Activated T-cell treated with anti-CD3 and anti-CD28 coated beads, Interleukin-2, amount 50 U/mL, for 72 hours (primary cell): ENCODE measurements around the gene MTIF3. TPM values are rescaled to one million over a fixed set of nuclear protein-coding genes. Genes with fewer than 3 reads are reported as not detected.
A peak's percentile ranks its signal among the peaks of the same experiment; 100 is the strongest.
"Not testable (repeated sequence)": the region's sequence is repeated elsewhere in the genome, so short reads cannot be mapped to it uniquely, and the experiment has no call there.

Experiments
- ATAC-seq, 2 donors: fragments of 150-1000 bp; cut with Tn5 transposase; replicated peaks in 1 of 2; 2 replicates each; pipeline ENCODE4 v1.10.0; 2021; ENCODE audit warnings: moderate library complexity in 2 of 2, mild to moderate bottlenecking in 1 of 2
- DNase-seq, 2 donors: peaks; one replicate each; pipeline ENCODE4 v3.0.0; 2021 to 2022; ENCODE audit warnings: mixed read lengths in 1 of 2
- H3K27ac Mint-ChIP-seq: one replicate; pipeline ENCODE4 v1.8.0; 2022; ENCODE audit warnings: mild to moderate bottlenecking, moderate library complexity, mixed read lengths
- H3K27me3 Mint-ChIP-seq: one replicate; pipeline ENCODE4 v1.8.0; 2022; ENCODE audit warnings: low read depth, mixed read lengths
- H3K36me3 Mint-ChIP-seq, 2 donors: one replicate each; pipeline ENCODE4 v1.8.0; 2022; ENCODE audit warnings: mixed read lengths in 2 of 2, mild to moderate bottlenecking in 1 of 2; ENCODE audit not compliant: insufficient read depth in 2 of 2
- H3K4me1 Mint-ChIP-seq: one replicate; pipeline ENCODE4 v1.8.0; 2022; ENCODE audit warnings: low read depth, mixed read lengths
- H3K4me3 Mint-ChIP-seq, 2 donors: one replicate each; pipeline ENCODE4 v1.8.0; 2022; ENCODE audit warnings: mild to moderate bottlenecking in 2 of 2, mixed read lengths in 2 of 2, moderate library complexity in 2 of 2
- H3K9me3 Mint-ChIP-seq, 2 donors: one replicate each; pipeline ENCODE4 v1.8.0; 2022; ENCODE audit warnings: mixed read lengths in 2 of 2
- total RNA-seq, 2 donors: library from RNA; stranded (reverse); gene quantifications; one replicate each; pipeline ENCODE4 v1.2.3, GENCODE V29; 2022

MTIF3 gene
- total RNA-seq, 2 donors from 2014 or later: 25.0 to 30.6 TPM

- no peaks in the 10 kb centered on the region for H3K36me3 Mint-ChIP-seq
- no peak overlapping the region for H3K27ac Mint-ChIP-seq
- DNase-seq (no peak), ATAC-seq (peak; percentile 78 to 84)
- no peaks in the 10 kb centered on the region for H3K9me3 Mint-ChIP-seq
- no peak overlapping the region for H3K4me3 Mint-ChIP-seq
- H3K4me1 Mint-ChIP-seq: peaks cover 13% of the 10 kb centered on the region
- H3K27me3 Mint-ChIP-seq: no peaks in the 10 kb centered on the region
These were observed 47.1 kb downstream of the MTIF3 start for GRCh38 chr13:27403203-27403678.

- DNase-seq (no peak), ATAC-seq (no peak)
- Mint-ChIP-seq H3K27me3 (no peaks in the 10 kb centered on the region), H3K27ac (no peak overlapping the region), H3K4me3 (no peak overlapping the region), H3K36me3 (no peaks in the 10 kb centered on the region), H3K4me1 (peaks cover 8% of the 10 kb centered on the region), H3K9me3 (no peaks in the 10 kb centered on the region)
These were observed 49.2 kb downstream of the MTIF3 start for GRCh38 chr13:27401210-27401609.

- H3K4me1 Mint-ChIP-seq, H3K4me3 Mint-ChIP-seq, H3K9me3 Mint-ChIP-seq: not testable (repeated sequence)
These were observed 50.0 kb downstream of the MTIF3 start for GRCh38 chr13:27400405-27400804.

GRCh38 chr13:27398360-27398759 lies 52.0 kb downstream of the MTIF3 start:
- DNase-seq (no peak), ATAC-seq (no peak)
- H3K4me1 Mint-ChIP-seq: peaks cover 2% of the 10 kb centered on the region
- no peaks in the 10 kb centered on the region for H3K27me3 Mint-ChIP-seq
- H3K27ac Mint-ChIP-seq: no peak overlapping the region
- H3K4me3 Mint-ChIP-seq: no peak overlapping the region
- no peaks in the 10 kb centered on the region for H3K9me3 Mint-ChIP-seq
- no peaks in the 10 kb centered on the region for H3K36me3 Mint-ChIP-seq

More at GRCh38 chr13:27400405-27400804, 50.0 kb downstream of the MTIF3 start:
- H3K27ac Mint-ChIP-seq, H3K27me3 Mint-ChIP-seq, DNase-seq, ATAC-seq, H3K36me3 Mint-ChIP-seq: not testable (repeated sequence)

- Mint-ChIP-seq H3K4me3 (no peak overlapping the region), H3K9me3 (no peaks in the 10 kb centered on the region), H3K36me3 (no peaks in the 10 kb centered on the region), H3K27ac (no peak overlapping the region), H3K4me1 (no peaks in the 10 kb centered on the region), H3K27me3 (no peaks in the 10 kb centered on the region)
- DNase-seq: no peak
- ATAC-seq: no peak
These were observed 54.0 kb downstream of the MTIF3 start for GRCh38 chr13:27396252-27396846.

GRCh38 chr13:27395007-27395510 lies 55.3 kb downstream of the MTIF3 start:
- Mint-ChIP-seq H3K36me3 (no peaks in the 10 kb centered on the region), H3K9me3 (no peaks in the 10 kb centered on the region), H3K27ac (no peak overlapping the region), H3K4me3 (no peak overlapping the region), H3K4me1 (no peaks in the 10 kb centered on the region), H3K27me3 (no peaks in the 10 kb centered on the region)
- no peak for DNase-seq
- ATAC-seq: no peak

- ATAC-seq (no peak), DNase-seq (no peak)
- Mint-ChIP-seq H3K36me3 (no peaks in the 10 kb centered on the region), H3K27me3 (no peaks in the 10 kb centered on the region), H3K27ac (no peak overlapping the region), H3K4me3 (no peak overlapping the region), H3K9me3 (no peaks in the 10 kb centered on the region), H3K4me1 (no peaks in the 10 kb centered on the region)
These were observed 57.3 kb downstream of the MTIF3 start for GRCh38 chr13:27393101-27393500.

GRCh38 chr13:27391471-27391870 lies 58.9 kb downstream of the MTIF3 start:
- Mint-ChIP-seq H3K9me3 (no peaks in the 10 kb centered on the region), H3K27me3 (no peaks in the 10 kb centered on the region), H3K4me3 (no peak overlapping the region), H3K27ac (no peak overlapping the region), H3K4me1 (no peaks in the 10 kb centered on the region), H3K36me3 (no peaks in the 10 kb centered on the region)
- no peak for ATAC-seq
- no peak for DNase-seq

- ATAC-seq (no peak), DNase-seq (no peak)
- Mint-ChIP-seq H3K9me3 (no peaks in the 10 kb centered on the region), H3K27ac (no peak overlapping the region), H3K27me3 (no peaks in the 10 kb centered on the region), H3K36me3 (no peaks in the 10 kb centered on the region), H3K4me1 (no peaks in the 10 kb centered on the region), H3K4me3 (no peak overlapping the region)
These were observed 60.5 kb downstream of the MTIF3 start for GRCh38 chr13:27389891-27390290.

- ATAC-seq: no peak
- Mint-ChIP-seq H3K27me3 (no peaks in the 10 kb centered on the region), H3K27ac (no peak overlapping the region), H3K4me3 (no peak overlapping the region), H3K36me3 (no peaks in the 10 kb centered on the region), H3K9me3 (no peaks in the 10 kb centered on the region), H3K4me1 (no peaks in the 10 kb centered on the region)
- DNase-seq: no peak
These were observed 62.1 kb downstream of the MTIF3 start for GRCh38 chr13:27388241-27388640.

Other genes starting within 250 kb of the MTIF3 start
- 1,000 to 10,000 TPM; 1,509 to 1,701 TPM for gene RPL21, start 199.0 kb downstream of the MTIF3 start, total RNA-seq
- 1 to 10 TPM; 5.6 to 7.3 TPM for gene RASL11A, start 179.7 kb downstream of the MTIF3 start, total RNA-seq
- 100 to 1,000 TPM; 188 to 237 TPM for gene GTF3A, start 25.9 kb downstream of the MTIF3 start, total RNA-seq
- gene LNX2, start 170.0 kb upstream of the MTIF3 start, total RNA-seq: 1 to 10 TPM; 6.5 to 7.2 TPM
- gene POLR1D, start 171.3 kb upstream of the MTIF3 start, total RNA-seq: 100 to 1,000 TPM; 156 to 169 TPM